Measurements from ENCODE around the gene EPC1. TPM values are rescaled to one million over a fixed set of nuclear protein-coding genes. Genes with fewer than 3 reads are reported as not detected.
A peak's percentile ranks its signal among the peaks of the same experiment; 100 is the strongest.

Gene EPC1
- total and polyA plus RNA-seq, 2 donors from 2014 or later: 12.3 to 42.6 TPM

DNA sequence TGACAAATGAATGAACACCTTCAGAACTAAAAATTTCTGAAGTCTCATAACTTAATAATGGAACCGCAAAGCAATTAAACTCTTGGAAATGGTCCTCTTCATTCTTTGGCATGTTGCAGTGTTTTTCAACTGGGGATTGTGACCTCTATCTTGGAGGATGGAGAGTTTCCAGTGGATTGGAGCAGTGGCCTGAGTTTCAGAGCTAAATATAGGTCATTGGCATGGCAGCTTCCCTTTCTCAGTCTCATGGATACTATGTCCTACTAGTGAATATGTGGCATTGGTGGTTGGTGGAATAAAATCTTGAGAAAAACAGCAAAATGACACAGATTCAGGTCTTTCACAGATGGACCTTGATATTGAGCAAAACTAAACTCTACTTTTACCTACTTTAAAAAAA, 24.1 kb upstream of the EPC1 start:
- FAIRE-seq (no peak), DNase-seq (no peak)
- peaks cover 0 to 3% (median 0%) of the 10 kb centered on the region in 3 donors for H3K4me1 ChIP-seq (ENCODE audit: control insufficient read depth in 2 of 3, insufficient read depth in 2 of 3, low read depth in 1 of 3, low read length in 3 of 3)
- no peaks in the 10 kb centered on the region for H3K36me3 ChIP-seq (ENCODE audit: control insufficient read depth in 2 of 3, insufficient read depth in 3 of 3, low read length in 3 of 3)
- intact Hi-C loops (cut with DNase I): no loop called here
- TF ChIP-seq, protein P1, sequence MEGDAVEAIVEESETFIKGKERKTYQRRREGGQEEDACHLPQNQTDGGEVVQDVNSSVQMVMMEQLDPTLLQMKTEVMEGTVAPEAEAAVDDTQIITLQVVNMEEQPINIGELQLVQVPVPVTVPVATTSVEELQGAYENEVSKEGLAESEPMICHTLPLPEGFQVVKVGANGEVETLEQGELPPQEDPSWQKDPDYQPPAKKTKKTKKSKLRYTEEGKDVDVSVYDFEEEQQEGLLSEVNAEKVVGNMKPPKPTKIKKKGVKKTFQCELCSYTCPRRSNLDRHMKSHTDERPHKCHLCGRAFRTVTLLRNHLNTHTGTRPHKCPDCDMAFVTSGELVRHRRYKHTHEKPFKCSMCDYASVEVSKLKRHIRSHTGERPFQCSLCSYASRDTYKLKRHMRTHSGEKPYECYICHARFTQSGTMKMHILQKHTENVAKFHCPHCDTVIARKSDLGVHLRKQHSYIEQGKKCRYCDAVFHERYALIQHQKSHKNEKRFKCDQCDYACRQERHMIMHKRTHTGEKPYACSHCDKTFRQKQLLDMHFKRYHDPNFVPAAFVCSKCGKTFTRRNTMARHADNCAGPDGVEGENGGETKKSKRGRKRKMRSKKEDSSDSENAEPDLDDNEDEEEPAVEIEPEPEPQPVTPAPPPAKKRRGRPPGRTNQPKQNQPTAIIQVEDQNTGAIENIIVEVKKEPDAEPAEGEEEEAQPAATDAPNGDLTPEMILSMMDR (IDR thresholded peaks at IDR 0.05; ENCODE audit: borderline replicate concordance, extremely low read depth, insufficient read depth): no peak
- no peak overlapping the region for H3K27ac ChIP-seq (ENCODE audit: low read depth in 2 of 2, low read length in 2 of 2)
- H3K9ac ChIP-seq (ENCODE audit: low read length in 3 of 3): no peak overlapping the region
- H3K4me3 ChIP-seq (ENCODE audit: low read length in 3 of 3): no peak overlapping the region
- H3K27me3 ChIP-seq (ENCODE audit: control insufficient read depth, insufficient read depth, low read length): no peaks in the 10 kb centered on the region
- no peaks in the 10 kb centered on the region for H3K9me3 ChIP-seq (ENCODE audit: control insufficient read depth in 2 of 3, insufficient read depth in 1 of 3, low read length in 3 of 3)

DNA sequence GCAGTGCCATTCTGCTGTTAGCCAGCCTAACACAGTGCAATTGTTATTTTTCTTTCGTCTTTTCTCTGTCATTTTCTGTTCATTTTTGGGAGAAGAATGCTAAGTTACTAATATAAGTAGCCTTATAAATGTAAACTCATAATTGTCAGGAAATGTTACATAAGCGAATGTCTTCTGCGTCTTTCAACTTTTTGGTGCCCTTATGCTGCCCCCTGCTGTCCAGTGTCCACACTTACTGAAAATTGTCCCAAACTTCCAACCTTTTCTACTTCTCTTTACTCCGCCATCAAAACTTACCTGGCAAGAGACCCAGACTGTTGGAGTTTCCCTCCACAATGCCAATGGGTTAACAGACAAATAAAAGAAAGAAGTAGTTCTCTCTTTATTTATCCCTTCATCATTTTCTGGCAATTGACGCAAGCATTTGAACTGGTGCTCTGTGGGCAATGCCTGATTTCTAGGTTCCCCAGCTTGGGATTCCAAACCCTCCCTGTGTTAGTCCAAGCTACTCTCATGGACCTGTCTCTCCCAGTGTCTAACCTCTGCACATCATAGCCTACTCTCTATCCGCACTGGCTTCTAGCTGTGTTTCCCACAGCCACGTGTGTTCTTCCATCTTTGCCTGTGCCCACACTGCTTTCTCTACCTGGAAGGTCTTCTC, 21.0 kb upstream of the EPC1 start:
- peak; percentile 56 to 83 (median 73) for DNase-seq
- Histone ChIP-seq H3K4me1 (ENCODE audit: control insufficient read depth in 2 of 3, insufficient read depth in 2 of 3, low read depth in 1 of 3, low read length in 3 of 3) (peaks cover 0 to 3% (median 0%) of the 10 kb centered on the region in 3 donors), H3K27me3 (ENCODE audit: control insufficient read depth, insufficient read depth, low read length) (no peaks in the 10 kb centered on the region), H3K9ac (ENCODE audit: low read length in 3 of 3) (peak overlapping the region in 1 of 3 donors; percentile 68), H3K4me3 (ENCODE audit: low read length in 3 of 3) (peak overlapping the region in 2 of 3 donors; percentile 46 to 65), H3K27ac (ENCODE audit: low read depth in 2 of 2, low read length in 2 of 2) (peak overlapping the region in 1 of 2 donors; percentile 57), H3K9me3 (ENCODE audit: control insufficient read depth in 2 of 3, insufficient read depth in 1 of 3, low read length in 3 of 3) (no peaks in the 10 kb centered on the region), H3K36me3 (ENCODE audit: control insufficient read depth in 2 of 3, insufficient read depth in 3 of 3, low read length in 3 of 3) (no peaks in the 10 kb centered on the region)
- FAIRE-seq: no peak
- TF ChIP-seq, protein P1 (IDR thresholded peaks at IDR 0.05; ENCODE audit: borderline replicate concordance, extremely low read depth, insufficient read depth): peak; percentile 82
- intact Hi-C loops (cut with DNase I): no loop called here

DNA sequence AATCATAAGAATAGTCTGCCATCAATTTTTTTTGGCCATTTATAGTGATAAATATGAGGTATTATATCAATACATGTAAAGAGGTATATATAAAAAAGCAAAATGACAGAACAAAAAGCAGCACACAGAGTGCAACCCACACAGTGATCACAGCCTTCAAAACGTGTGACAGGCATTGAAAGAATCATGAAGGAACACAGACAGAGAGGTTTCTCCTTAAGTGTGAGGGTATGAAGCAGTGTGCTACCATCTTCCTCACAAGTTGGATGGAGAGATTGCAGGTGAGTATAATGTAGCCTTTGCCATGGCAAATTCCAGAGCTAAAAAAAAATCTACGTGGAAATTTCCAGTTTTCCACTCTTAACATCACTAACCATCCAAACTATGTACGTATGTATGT, 19.6 kb upstream of the EPC1 start:
- no peak overlapping the region for H3K4me3 ChIP-seq (ENCODE audit: low read length in 3 of 3)
- no peaks in the 10 kb centered on the region for H3K9me3 ChIP-seq (ENCODE audit: control insufficient read depth in 2 of 3, insufficient read depth in 1 of 3, low read length in 3 of 3)
- TF ChIP-seq, protein P1 (IDR thresholded peaks at IDR 0.05; ENCODE audit: borderline replicate concordance, extremely low read depth, insufficient read depth): no peak
- H3K4me1 ChIP-seq (ENCODE audit: control insufficient read depth in 2 of 3, insufficient read depth in 2 of 3, low read depth in 1 of 3, low read length in 3 of 3): peaks cover 0 to 3% (median 0%) of the 10 kb centered on the region in 3 donors
- FAIRE-seq: no peak
- H3K27me3 ChIP-seq (ENCODE audit: control insufficient read depth, insufficient read depth, low read length): no peaks in the 10 kb centered on the region
- no peaks in the 10 kb centered on the region for H3K36me3 ChIP-seq (ENCODE audit: control insufficient read depth in 2 of 3, insufficient read depth in 3 of 3, low read length in 3 of 3)
- no peak overlapping the region for H3K9ac ChIP-seq (ENCODE audit: low read length in 3 of 3)
- no peak for DNase-seq
- no peak overlapping the region for H3K27ac ChIP-seq (ENCODE audit: low read depth in 2 of 2, low read length in 2 of 2)
- intact Hi-C loops (cut with DNase I): no loop called here

Measured in kidney (tissue), 14 donors.